ENCODE results near the gene CFAP53. TPM values are rescaled to one million over a fixed set of nuclear protein-coding genes. Genes with fewer than 3 reads are reported as not detected.
A peak's percentile ranks its signal among the peaks of the same experiment; 100 is the strongest.
"Not testable (repeated sequence)": the region's sequence is repeated elsewhere in the genome, so short reads cannot be mapped to it uniquely, and the experiment has no call there.

The CFAP53 gene, protein sequence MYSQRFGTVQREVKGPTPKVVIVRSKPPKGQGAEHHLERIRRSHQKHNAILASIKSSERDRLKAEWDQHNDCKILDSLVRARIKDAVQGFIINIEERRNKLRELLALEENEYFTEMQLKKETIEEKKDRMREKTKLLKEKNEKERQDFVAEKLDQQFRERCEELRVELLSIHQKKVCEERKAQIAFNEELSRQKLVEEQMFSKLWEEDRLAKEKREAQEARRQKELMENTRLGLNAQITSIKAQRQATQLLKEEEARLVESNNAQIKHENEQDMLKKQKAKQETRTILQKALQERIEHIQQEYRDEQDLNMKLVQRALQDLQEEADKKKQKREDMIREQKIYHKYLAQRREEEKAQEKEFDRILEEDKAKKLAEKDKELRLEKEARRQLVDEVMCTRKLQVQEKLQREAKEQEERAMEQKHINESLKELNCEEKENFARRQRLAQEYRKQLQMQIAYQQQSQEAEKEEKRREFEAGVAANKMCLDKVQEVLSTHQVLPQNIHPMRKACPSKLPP
- total RNA-seq (2014; rRNA removed; shearing (Covaris generic)) = 0.08 TPM in 1 of 2 replicates, not detected in the other

DNA sequence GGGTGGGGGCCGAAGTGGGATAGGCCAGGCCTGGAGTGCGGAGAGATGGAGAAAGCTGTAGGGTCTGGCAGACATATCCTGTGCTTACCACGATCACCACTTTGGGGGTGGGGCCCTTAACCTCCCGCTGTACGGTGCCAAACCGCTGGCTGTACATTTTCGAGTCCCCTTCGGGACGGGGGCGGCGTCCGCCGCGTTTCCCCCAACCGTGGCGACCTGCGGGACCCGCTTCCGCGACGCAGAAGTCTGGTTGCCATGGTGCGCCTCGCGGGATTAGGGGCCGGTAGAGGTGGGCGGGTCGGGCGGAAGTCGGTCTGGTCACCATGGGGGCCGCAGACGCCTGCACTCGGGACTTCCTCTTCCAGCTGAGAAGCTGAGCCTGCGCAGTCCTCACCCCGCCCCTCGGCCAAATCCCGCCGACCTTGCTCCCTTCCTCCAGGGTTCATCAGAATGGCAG, at the start of gene CFAP53:
Gene CFAP53, minus strand, starts transcription at position 248 of the 457 bp plus-strand sequence. Its CDS starts 91 bp downstream, at position 157.
- H3K36me3 ChIP-seq = peaks cover 19% of the 10 kb centered on the region
- H3K4me3 ChIP-seq = peak within 1 kb of the TSS; percentile 62
- no peaks in the 10 kb centered on the region for H3K27me3 ChIP-seq
- no peaks in the 10 kb centered on the region for H3K9me3 ChIP-seq (replicated peaks)
- H3K27ac ChIP-seq = no peak within 1 kb of the TSS
- DNase-seq = peak; percentile 87 to 88
- no peaks in the 10 kb centered on the region for H3K4me1 ChIP-seq

DNA sequence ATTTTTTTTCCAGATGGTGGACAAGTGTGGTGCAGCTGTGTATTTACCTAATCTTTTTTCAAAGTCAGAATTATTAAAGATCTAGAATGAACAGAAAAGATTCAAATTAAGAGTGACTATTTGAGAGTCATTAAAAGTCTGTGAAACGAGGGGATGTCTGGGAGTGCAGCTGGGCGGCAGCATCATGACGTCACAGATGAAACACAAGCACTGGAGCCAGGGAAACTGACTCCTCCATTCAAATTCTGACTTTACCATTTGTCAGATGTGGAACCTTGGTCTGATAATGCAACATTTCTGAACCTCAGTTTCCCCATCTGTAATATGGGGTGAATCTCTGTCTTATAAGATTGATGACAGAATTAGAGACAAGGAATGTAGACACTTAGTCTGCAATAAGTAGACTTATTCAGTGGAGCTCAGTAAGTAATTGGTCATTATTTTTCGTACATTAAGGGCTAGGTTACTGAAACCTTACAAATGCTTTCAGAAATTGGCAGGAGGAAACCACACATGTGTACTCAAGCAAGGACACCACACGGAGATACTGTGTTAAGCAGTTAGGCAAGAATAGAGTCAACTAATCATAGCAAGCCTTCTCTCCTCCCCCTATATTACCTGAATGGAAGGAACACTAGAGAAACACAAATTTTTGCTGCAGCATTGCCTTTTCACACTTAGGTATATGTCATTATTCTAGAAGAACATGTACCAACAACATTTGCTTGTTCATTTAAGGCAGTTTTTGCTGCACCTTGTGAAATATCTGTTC, 49.0 kb upstream of the CFAP53 start:
- Histone ChIP-seq H3K36me3 (no peaks in the 10 kb centered on the region), H3K4me3 (no peak overlapping the region), H3K9me3 (replicated peaks) (no peaks in the 10 kb centered on the region), H3K4me1 (no peaks in the 10 kb centered on the region), H3K27me3 (no peaks in the 10 kb centered on the region; the same call in 1 of the 2 replicates), H3K27ac (no peak overlapping the region)
- no peak for DNase-seq

DNA sequence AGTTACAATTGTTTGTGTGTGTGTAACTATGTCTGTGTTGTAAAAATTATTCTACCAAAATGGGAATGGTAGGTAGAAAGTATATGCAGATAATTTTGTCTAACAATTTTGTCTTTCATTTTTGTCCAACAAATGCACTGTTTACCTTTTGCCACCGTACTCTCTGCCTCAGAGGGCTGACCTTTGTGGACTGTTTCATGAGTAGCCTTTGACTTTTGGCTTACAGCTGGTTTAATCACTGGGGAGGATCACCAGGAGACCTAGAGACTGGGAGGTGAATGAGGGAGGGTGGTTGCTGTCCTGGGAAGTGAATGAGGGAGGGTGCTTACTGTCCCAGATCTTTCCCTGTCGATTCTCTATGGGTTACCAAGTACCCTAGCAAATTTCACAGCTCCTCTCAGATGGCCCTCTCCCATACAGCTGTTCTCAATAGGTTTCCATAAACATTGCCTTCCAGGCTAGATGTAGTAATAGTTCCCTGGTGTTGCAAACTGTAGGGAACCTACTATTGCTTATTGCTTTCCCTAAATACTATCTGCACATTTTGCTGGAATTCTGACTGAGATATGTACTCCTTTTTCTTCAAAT, 47.7 kb upstream of the CFAP53 start:
- no peaks in the 10 kb centered on the region; the same call in 1 of the 2 replicates for H3K27me3 ChIP-seq
- DNase-seq = no peak
- H3K36me3 ChIP-seq = no peaks in the 10 kb centered on the region
- no peaks in the 10 kb centered on the region for H3K9me3 ChIP-seq (replicated peaks)
- no peak overlapping the region for H3K4me3 ChIP-seq
- no peaks in the 10 kb centered on the region for H3K4me1 ChIP-seq
- no peak overlapping the region for H3K27ac ChIP-seq

DNA sequence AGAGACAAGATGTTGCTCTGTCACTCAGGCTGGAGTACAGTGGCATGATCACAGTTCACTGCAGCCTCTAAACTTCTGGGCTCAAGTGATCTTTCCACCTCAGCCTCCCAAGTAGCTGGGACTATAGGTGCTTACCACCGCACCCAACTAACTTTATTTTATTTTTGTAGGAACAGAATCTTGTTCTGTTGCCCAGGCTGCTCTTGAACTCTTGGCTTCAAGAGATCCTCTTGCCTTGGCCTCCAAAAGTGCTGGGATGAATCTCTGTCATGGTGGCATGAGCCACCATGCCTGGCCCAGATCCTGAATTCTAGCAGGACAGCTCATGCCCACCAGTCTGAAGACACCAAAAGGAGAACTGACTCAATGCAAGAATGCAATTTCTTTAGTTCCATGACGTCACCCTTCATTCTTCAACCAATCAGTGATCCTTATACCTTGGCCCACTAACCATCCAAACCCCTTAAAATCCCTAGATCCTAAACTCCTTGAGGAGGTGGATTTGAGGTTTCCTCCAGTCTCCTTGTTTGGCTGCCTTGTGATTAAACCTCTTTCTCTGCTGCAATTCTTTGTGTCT, 46.8 kb upstream of the CFAP53 start:
- H3K36me3 ChIP-seq = no peaks in the 10 kb centered on the region
- no peak overlapping the region for H3K27ac ChIP-seq
- no peaks in the 10 kb centered on the region for H3K9me3 ChIP-seq (replicated peaks)
- no peaks in the 10 kb centered on the region for H3K4me1 ChIP-seq
- no peaks in the 10 kb centered on the region; the same call in 1 of the 2 replicates for H3K27me3 ChIP-seq
- no peak overlapping the region for H3K4me3 ChIP-seq
- no peak for DNase-seq

DNA sequence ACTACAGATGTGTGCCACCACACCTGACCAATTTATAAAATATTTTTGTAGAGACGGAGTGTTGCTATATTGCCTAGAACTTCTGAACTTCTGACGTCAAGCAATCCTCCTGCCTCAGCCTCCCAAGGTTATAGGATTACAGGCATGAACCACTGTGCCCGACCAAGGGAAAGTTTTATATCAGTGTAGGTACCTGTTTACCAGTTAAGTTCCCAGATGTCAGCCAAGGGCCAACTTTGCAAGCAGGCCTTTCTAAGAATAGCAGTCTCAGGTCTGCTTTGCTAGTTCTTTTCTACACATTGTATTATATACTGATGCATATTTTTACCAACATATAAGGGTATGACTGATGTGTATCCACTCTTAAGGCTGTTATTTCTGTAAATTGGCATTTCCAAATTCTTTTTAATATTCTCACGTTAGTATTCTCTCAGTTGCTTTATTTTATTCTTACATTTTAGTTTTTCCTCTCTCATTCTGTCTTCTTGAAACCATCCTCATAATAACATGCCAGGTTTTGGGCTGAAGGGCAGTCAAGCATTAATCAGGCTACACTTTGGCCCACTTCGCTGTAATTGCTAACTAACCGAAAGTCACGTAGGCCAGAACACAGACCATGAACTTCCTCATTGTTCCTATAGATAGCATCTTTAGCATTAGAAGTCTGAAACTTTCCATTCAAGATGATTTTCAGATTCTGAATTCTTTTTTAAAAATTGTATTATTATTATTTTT, 46.2 kb upstream of the CFAP53 start:
- Histone ChIP-seq H3K36me3 (no peaks in the 10 kb centered on the region), H3K9me3 (replicated peaks) (no peaks in the 10 kb centered on the region), H3K4me1 (no peaks in the 10 kb centered on the region), H3K27ac (no peak overlapping the region), H3K27me3 (no peaks in the 10 kb centered on the region), H3K4me3 (no peak overlapping the region)
- DNase-seq = no peak

DNA sequence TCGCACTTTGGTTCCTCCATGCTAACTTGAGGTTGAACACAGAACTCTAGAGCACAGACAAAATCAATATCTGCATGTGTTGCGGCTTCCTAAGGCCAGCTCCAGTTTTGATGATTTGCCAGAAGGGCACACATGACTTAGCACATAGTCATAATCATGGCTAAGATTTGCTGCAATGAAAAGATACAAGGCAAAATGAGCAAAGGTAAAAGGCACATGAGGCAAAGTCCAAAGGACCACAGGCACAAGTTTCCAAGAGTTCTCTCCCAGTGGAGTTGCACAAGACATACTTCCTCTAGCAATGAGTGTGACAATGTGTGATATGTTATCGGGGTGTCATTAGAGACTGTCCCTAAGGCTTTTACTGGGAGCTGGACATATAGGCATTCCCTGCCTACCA, 45.4 kb upstream of the CFAP53 start:
- Histone ChIP-seq H3K9me3 (replicated peaks) (no peaks in the 10 kb centered on the region), H3K27me3 (no peaks in the 10 kb centered on the region), H3K36me3 (no peaks in the 10 kb centered on the region), H3K27ac (no peak overlapping the region), H3K4me3 (no peak overlapping the region), H3K4me1 (no peaks in the 10 kb centered on the region)
- no peak for DNase-seq

DNA sequence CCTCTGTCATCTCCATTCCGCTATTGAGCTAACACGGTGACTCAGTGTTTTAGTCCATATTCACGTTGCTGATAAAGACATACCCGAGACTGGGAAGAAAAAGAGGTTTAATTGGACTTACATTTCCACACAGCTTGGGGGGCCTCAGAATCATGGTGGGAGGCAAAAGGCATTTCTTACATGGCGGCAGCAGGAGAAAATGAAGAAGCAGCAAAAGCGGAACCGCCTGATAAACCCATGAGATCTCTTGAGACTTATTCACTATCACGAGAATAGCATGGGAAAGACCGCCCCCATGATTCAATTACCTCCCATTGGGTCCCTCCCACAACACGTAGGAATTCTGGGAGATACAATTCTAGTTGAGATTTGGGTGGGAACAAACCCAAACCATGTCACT, 43.8 kb upstream of the CFAP53 start:
- no peaks in the 10 kb centered on the region for H3K36me3 ChIP-seq
- H3K4me1 ChIP-seq = no peaks in the 10 kb centered on the region
- H3K27me3 ChIP-seq = no peaks in the 10 kb centered on the region
- no peak overlapping the region for H3K27ac ChIP-seq
- H3K4me3 ChIP-seq = no peak overlapping the region
- H3K9me3 ChIP-seq (replicated peaks) = no peaks in the 10 kb centered on the region
- DNase-seq = no peak

DNA sequence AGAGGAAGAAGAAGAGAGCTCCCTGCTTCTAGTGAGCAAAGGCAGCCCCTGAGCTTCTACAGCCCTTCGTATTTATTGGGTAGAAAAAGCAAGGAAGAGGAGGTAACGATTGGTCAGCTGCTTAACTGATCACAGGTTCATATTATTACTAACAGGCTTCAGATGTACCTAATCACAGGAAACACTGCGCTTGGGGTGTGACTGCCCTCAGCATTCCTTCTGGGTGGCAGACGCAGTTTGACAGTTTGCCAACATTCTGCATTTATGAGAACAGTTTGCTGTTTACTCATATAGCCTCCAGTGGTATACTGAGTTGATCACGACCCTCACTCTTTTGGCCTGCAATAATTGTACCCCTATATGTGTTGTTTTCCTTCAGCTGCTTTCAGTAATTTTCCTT, 42.6 kb upstream of the CFAP53 start:
- H3K27me3 ChIP-seq; H3K9me3 ChIP-seq (replicated peaks); H3K4me3 ChIP-seq; H3K36me3 ChIP-seq; H3K4me1 ChIP-seq; DNase-seq; H3K27ac ChIP-seq: not testable (repeated sequence)

DNA sequence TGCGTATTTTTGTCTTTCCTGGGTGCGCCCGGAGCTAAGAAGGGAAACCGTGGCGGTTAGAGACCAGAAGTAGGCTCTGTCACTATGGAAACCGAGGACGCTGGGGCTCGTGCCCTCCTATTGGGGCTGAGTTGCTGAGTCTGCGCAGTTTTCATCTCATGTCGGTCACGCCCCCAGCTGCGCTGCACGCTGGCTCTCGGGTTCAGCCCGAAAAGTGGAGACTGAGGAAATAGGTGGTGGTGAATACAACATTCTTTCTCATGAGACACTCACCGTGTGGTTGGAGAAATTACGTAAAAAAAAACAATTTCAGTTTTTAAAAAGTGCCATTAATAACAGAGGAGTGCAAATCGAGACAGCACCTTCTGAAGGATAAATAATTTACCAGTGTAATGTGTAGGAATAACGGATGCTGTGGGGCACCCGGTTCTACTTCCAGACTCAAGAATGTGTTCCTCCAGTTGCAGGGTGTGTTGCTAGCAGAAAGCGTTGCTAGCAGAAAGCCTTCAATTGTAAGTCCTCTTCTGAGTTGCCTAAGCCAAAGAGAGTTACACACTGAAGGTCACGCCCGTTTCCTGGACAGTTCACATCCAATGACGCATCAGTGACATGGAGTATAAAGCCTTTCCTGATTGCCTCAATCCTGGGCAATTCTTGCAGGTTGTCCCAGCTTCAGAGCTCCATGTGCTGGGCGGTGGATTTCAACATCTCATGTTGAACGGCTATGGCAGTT, 41.6 kb upstream of the CFAP53 start:
- DNase-seq = peak; percentile 75 to 78
- Histone ChIP-seq H3K27ac (no peak overlapping the region), H3K27me3 (no peaks in the 10 kb centered on the region)

DNA sequence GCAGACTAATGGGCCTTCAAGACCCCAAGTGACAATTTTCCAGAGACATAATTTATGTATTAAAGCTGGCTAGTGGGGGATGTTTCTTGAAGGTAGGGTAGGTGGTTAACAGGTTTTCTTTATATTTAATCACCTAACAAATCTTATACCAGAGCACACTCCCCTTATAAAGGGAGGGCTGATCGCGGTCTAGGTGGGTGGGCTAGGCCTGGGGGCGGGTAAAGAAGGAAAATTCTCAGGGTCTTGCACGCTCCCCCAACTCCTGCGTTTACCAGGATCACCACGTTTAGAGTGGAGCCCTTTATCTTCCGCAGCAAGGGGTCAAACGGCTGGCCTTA, 41.1 kb upstream of the CFAP53 start:
- no peak for DNase-seq
- Histone ChIP-seq H3K4me1 (no peaks in the 10 kb centered on the region), H3K4me3 (peak overlapping the region; percentile 51), H3K36me3 (no peaks in the 10 kb centered on the region), H3K9me3 (replicated peaks) (no peaks in the 10 kb centered on the region), H3K27me3 (no peaks in the 10 kb centered on the region), H3K27ac (no peak overlapping the region)

More for the DNA sequence above, 41.6 kb upstream of the CFAP53 start:
- Histone ChIP-seq H3K4me3 (peak overlapping the region; percentile 51), H3K36me3 (no peaks in the 10 kb centered on the region), H3K9me3 (replicated peaks) (no peaks in the 10 kb centered on the region), H3K4me1 (no peaks in the 10 kb centered on the region)

DNA sequence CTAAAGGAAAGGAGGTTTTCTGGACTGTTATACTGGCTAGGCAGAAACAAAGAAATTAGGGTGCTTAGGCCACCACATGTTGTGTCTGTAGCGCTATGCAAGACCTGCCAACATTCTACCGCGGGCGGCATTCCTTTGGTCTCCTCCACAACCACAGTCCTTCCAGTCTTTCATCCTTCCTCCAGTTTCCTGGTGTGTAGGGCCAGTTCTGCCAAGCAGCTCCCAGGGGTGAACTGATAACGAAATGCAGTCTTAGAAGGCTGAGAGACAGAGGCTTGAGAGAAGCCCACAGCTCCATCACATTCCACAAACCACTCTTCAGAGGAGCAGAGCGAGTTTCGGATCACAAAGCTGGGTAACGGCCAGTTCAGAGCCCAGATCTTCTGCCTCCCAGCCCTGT, 40.6 kb upstream of the CFAP53 start:
- H3K4me3 ChIP-seq = no peak overlapping the region
- no peaks in the 10 kb centered on the region for H3K9me3 ChIP-seq (replicated peaks)
- H3K4me1 ChIP-seq = no peaks in the 10 kb centered on the region
- no peaks in the 10 kb centered on the region for H3K36me3 ChIP-seq
- no peaks in the 10 kb centered on the region for H3K27me3 ChIP-seq
- DNase-seq = no peak
- no peak overlapping the region for H3K27ac ChIP-seq

DNA sequence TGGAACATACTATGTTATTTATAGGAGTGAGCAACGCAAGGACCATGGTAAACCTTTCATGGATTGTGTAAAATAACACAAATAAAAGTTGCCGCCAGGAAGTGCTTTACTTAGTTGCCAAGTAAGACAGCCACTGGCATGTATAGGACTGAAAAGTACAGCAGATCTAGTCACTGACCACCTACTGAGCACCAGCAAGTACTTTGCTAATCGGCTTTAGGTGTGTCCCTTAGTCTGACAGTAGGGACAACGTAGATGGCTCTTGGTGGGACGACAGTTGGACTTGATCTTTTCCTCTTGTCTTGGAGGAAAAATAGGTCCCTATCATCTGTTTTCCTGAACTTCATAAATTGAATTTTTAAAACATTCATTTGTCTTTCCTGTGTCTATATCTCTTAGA, 34.8 kb upstream of the CFAP53 start:
- H3K4me3 ChIP-seq = no peak overlapping the region
- H3K4me1 ChIP-seq = no peaks in the 10 kb centered on the region
- no peak overlapping the region for H3K27ac ChIP-seq
- DNase-seq = no peak
- H3K36me3 ChIP-seq = no peaks in the 10 kb centered on the region
- no peaks in the 10 kb centered on the region for H3K9me3 ChIP-seq (replicated peaks)
- no peaks in the 10 kb centered on the region for H3K27me3 ChIP-seq

DNA sequence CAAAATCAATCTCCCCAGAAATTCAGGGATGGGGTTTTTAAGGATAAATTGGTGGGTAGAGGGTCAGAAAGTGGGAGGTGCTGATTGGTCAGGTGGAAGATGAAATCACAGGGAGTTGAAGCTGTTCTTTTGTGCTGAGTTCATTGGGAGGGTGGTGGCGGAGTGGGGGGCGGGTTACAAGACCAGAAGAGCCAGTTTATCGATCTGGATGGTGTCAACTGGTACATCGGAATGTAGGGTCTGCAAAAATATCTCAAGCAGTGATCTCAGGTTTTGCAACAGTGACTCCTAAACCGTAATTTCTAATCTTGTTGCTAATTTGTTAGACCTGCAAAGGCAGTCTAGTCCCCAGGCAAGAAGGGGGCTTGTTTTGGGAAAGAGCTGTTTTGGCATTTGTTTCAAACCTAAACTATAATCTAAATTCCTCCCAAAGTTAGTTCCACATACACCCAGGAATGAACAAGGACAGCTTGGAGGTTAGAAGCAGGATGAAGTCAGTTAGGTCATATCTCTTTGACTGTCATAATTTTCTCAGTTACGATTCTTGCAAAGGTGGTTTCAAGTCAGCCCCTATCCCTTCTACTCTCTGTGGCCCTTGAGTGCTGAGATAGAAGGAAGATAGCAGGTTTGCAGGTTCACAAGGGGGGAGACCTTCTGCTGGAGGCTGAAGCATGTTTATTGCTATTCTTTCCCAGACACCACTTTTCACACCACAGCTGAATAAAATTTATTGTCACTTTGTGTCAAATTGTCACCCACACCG, 33.5 kb upstream of the CFAP53 start:
- no peak overlapping the region for H3K27ac ChIP-seq
- DNase-seq = no peak
- no peaks in the 10 kb centered on the region for H3K27me3 ChIP-seq
- H3K36me3 ChIP-seq = no peaks in the 10 kb centered on the region
- no peaks in the 10 kb centered on the region for H3K4me1 ChIP-seq
- no peak overlapping the region for H3K4me3 ChIP-seq
- no peaks in the 10 kb centered on the region for H3K9me3 ChIP-seq (replicated peaks)
